Mesodermal cell (in vitro differentiated cells): ENCODE measurements around the gene DNAJC22.
A peak's percentile ranks its signal among the peaks of the same experiment; 100 is the strongest.
"Not testable (repeated sequence)": the region's sequence is repeated elsewhere in the genome, so short reads cannot be mapped to it uniquely, and the experiment has no call there.

Experiments used
- H3K27ac ChIP-seq: 2 replicates; pipeline ENCODE4 v1.7.0; 2013; ENCODE audit warnings: mild to moderate bottlenecking, low read depth, low read length, moderate library complexity; ENCODE audit not compliant: severe bottlenecking
- H3K36me3 ChIP-seq: 2 replicates; pipeline ENCODE4 v1.7.1; 2013; ENCODE audit warnings: mild to moderate bottlenecking, low read length, moderate library complexity; ENCODE audit not compliant: control insufficient read depth, insufficient read depth
- H3K4me1 ChIP-seq: one replicate; pipeline ENCODE4 v1.7.1; 2013; ENCODE audit warnings: mild to moderate bottlenecking, low read length; ENCODE audit not compliant: insufficient read depth, control insufficient read depth, poor library complexity, severe bottlenecking
- H3K4me3 ChIP-seq: 2 replicates; pipeline ENCODE4 v1.7.0; 2013; ENCODE audit warnings: low read length, control low read depth, mild to moderate bottlenecking; ENCODE audit not compliant: insufficient read depth, poor library complexity, severe bottlenecking; ENCODE audit errors: extremely low read depth
- H3K9me3 ChIP-seq: 2 replicates; pipeline ENCODE4 v1.7.1; 2013; ENCODE audit warnings: mild to moderate bottlenecking, low read length, moderate library complexity; ENCODE audit not compliant: control insufficient read depth
- WGBS, 2 experiments: methylation state at CpG; one replicate each; pipeline ENCODE4 v1.1.5; 2013; ENCODE audit warnings: missing lambda C conversion rate in 2 of 2; ENCODE audit not compliant: insufficient coverage in 2 of 2; 5-methylcytosine and 5-hydroxymethylcytosine counted together

DNAJC22 gene

GRCh38 chr12:49331380-49332222, 15.1 kb upstream of the DNAJC22 start:
- H3K4me3 ChIP-seq, result no peak overlapping the region
- H3K9me3 ChIP-seq, result no peaks in the 10 kb centered on the region
- peaks cover 45% of the 10 kb centered on the region for H3K36me3 ChIP-seq
- WGBS, 2 experiments, result 75 to 76% methylated on average over 9 to 10 of the region's 11 CpGs
- H3K27ac ChIP-seq, result no peak overlapping the region
- H3K4me1 ChIP-seq, result no peaks in the 10 kb centered on the region

GRCh38 chr12:49332441-49332861, 14.2 kb upstream of the DNAJC22 start:
- 69 to 89% methylated on average over 17 of the region's 17 CpGs for WGBS, 2 experiments
- Histone ChIP-seq H3K4me1 (no peaks in the 10 kb centered on the region), H3K4me3 (no peak overlapping the region), H3K36me3 (peaks cover 36% of the 10 kb centered on the region), H3K9me3 (no peaks in the 10 kb centered on the region), H3K27ac (no peak overlapping the region)

- H3K36me3 ChIP-seq, result peaks cover 34% of the 10 kb centered on the region
- no peak overlapping the region for H3K4me3 ChIP-seq
- 73% methylated on average over 31 to 35 of the region's 40 CpGs for WGBS, 2 experiments
- no peak overlapping the region for H3K27ac ChIP-seq
- no peaks in the 10 kb centered on the region for H3K4me1 ChIP-seq
- no peaks in the 10 kb centered on the region for H3K9me3 ChIP-seq
Measured at GRCh38 chr12:49332891-49333371, 13.8 kb upstream of the DNAJC22 start.

- not testable (repeated sequence) for H3K9me3 ChIP-seq, H3K4me1 ChIP-seq, H3K27ac ChIP-seq, H3K4me3 ChIP-seq
- peaks cover 31% of the 10 kb centered on the region for H3K36me3 ChIP-seq
- WGBS, 2 experiments, result 91 to 97% methylated on average over 14 to 16 of the region's 21 CpGs
Measured at GRCh38 chr12:49333778-49334177, 12.9 kb upstream of the DNAJC22 start.

- 94 to 96% methylated on average over 17 to 19 of the region's 19 CpGs for WGBS, 2 experiments
- Histone ChIP-seq H3K36me3 (peaks cover 26% of the 10 kb centered on the region), H3K4me3 (no peak overlapping the region), H3K4me1 (no peaks in the 10 kb centered on the region), H3K9me3 (no peaks in the 10 kb centered on the region), H3K27ac (no peak overlapping the region)
Measured at GRCh38 chr12:49334226-49334625, 12.5 kb upstream of the DNAJC22 start.

GRCh38 chr12:49334681-49335080, 12.0 kb upstream of the DNAJC22 start:
- H3K4me3 ChIP-seq, result no peak overlapping the region
- H3K27ac ChIP-seq, result no peak overlapping the region
- 83 to 93% methylated on average over 8 to 10 of the region's 12 CpGs for WGBS, 2 experiments

GRCh38 chr12:49335118-49335954, 11.4 kb upstream of the DNAJC22 start:
- H3K9me3 ChIP-seq, result no peaks in the 10 kb centered on the region
- no peak overlapping the region for H3K27ac ChIP-seq
- H3K4me3 ChIP-seq, result no peak overlapping the region
- 78 to 89% methylated on average over 13 to 15 of the region's 16 CpGs for WGBS, 2 experiments
- H3K36me3 ChIP-seq, result peaks cover 15% of the 10 kb centered on the region
- H3K4me1 ChIP-seq, result no peaks in the 10 kb centered on the region

More at GRCh38 chr12:49334681-49335080, 12.0 kb upstream of the DNAJC22 start:
- H3K9me3 ChIP-seq, result no peaks in the 10 kb centered on the region
- no peaks in the 10 kb centered on the region for H3K4me1 ChIP-seq
- H3K36me3 ChIP-seq, result peaks cover 22% of the 10 kb centered on the region

- WGBS, 2 experiments, result 32% methylated on average over 56 to 72 of the region's 72 CpGs
- no peak overlapping the region for H3K27ac ChIP-seq
- H3K9me3 ChIP-seq, result no peaks in the 10 kb centered on the region
- H3K4me3 ChIP-seq, result peak overlapping the region; percentile 25
- no peaks in the 10 kb centered on the region for H3K4me1 ChIP-seq
- H3K36me3 ChIP-seq, result peaks cover 8% of the 10 kb centered on the region
Measured at GRCh38 chr12:49335955-49336644, 10.6 kb upstream of the DNAJC22 start.

- H3K27ac ChIP-seq, result no peak within 1 kb of the TSS
- H3K9me3 ChIP-seq, result no peaks in the 10 kb centered on the region
- WGBS, 2 experiments, result 4% methylated on average over 26 to 36 of the region's 65 CpGs
- H3K36me3 ChIP-seq, result peaks cover 7% of the 10 kb centered on the region
- H3K4me1 ChIP-seq, result no peaks in the 10 kb centered on the region
- H3K4me3 ChIP-seq, result peak within 1 kb of the TSS; percentile 25
Measured at GRCh38 chr12:49336645-49337584, 9.8 kb upstream of the DNAJC22 start, which contains the start of gene C1QL4. C1QL4 (minus strand) TSS chr12:49337188; CDS start chr12:49336477, 711 bp downstream.
